ENCODE data around the gene LASP1.

The LASP1 gene

DNA sequence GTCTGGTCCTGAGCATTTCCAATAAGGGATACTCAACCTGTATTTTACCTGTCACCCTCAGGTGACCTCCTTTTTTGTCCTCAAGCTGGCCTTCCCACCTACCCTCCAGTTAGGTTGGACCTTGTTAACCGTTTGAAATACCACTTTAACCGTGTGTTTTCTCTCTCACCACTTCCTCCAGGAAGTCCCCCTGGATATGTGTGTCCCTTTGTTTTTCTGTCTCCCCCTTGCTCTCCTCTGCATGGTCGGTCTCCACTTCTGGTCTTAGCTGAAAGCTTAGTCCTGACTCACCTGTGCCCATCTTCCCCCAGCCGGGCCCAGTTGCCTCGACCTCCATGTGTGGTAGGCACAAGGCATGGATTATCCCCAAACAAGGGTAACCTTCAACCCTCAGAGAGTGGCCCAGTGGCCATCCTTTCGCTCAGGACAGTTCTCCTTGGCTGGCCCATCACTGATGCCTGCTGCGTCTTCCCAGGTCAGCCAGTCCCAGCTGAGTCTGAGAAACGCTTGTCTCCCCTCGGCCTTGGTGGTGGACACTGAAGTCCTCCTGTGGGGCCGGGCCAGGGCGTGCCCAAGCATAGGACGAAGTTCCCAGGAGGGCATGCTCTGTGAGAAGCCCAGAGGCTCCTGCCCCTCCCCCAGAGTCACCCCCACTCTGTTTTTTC is 20.0 kb downstream of the LASP1 start:
- DNase-seq = no peak

DNA sequence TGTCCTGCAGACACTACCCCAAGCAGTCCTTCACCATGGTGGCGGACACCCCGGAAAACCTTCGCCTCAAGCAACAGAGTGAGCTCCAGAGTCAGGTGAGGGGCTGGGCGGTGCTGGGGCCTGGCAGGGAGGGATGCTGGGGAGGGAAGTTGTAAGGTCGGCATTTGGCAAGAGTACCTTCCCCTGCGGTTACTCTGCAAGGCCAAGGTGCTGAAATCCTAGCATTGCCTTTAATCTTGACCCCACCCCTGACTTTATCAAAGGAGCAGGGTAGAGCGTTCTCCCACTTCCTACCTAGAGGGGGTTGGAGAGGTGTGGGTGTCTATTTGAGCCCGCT is 20.5 kb downstream of the LASP1 start:
- DNase-seq = no peak

DNA sequence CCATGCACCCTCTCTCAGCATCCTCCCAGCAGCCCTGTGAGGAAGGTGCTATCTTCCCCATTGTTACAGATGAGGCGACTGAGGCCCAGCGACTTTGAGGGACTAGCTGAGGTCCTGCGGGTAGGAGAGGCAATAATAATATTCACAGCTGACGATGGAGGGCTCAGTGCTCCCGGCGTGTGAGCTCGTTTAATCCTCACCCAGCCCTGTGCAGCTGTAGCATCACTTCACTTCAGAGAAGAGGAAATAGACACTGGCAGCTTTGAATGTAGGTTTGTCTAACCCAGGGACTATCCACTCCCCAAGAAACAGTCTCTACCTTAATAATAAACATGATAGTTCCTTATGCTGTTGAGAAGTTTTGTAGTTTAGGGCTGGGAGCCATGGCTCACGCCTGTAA is 21.6 kb downstream of the LASP1 start:
- DNase-seq = no peak

DNA sequence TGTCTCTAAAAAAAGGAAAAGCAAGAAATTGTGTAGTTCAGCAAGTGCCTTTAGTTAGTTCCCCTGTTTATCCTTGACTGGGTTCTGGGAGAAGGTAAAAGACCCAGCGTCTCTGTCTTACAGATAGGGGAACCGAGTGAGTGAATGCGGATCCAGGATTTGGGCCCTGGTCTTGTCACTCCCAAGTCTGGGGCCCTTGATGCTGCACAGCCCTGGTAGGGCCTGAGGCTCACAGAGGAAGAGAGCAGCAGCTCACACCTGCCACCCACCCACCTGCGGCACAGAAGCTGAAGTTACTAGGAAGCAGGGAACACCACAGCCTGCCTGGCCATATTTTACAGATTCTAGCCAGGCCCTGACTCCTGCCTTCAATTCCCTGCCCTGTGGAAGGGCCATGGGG is 22.2 kb downstream of the LASP1 start:
- DNase-seq = no peak

DNA sequence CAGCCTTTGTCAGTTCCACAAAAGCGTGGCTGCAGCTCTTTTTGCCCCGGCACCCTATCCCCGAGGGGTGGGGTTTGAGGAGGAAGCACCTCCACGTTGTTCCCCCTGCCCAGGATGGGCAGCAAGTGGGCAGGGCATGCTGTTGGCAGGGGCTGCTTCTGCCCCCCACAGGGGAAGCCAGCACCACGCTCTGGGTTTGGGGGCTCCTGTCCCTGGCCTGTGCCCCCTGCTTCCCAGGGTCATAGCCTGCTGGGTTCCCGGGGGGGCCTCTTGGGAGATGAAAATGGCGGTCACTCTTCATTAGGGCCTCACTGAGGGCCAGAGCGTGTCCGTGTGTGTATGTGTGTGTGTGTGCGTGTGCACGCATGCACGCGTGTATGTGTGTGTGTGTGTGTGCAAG is 22.8 kb downstream of the LASP1 start:
- no peak for DNase-seq

DNA sequence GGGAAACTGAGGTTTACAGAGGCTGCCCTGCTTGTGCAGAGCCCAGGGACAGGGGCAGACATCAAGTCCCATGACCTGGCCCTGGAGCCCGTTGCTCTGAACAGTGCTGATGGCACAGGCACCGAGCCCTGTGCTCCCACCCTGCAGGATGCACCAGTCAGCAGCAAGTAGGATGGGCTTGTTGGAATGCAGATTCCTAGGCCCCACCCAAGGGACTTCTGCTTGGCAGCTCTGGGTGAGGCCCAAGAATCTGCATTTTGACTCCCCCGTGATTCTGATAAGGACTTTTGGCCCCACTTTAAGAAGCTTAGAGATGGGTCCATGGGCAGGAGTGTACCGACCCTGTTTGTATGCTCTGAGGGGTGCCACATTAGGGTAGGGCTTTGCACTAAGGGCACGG is 23.3 kb downstream of the LASP1 start:
- DNase-seq = no peak

DNA sequence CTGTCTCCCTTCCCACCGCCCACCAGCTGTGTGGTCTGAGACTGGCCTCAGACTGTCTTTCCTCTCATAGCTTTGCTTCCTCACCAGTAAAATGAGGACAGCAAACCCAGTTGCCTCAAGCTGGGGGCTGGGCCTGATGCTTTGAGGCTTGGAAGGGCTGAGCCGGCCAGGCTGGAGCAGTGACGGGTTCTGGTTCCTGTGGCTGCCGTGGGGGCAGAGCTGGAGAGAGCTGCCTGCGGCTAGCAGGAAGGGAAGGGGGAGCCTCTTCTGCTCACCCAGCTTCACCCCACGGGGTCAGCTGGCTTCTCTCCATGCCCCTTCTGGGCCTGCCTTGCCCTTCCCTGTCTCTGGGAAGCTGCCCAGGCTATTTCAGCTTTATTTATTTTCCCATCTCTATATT is 23.7 kb downstream of the LASP1 start:
- no peak for DNase-seq

DNA sequence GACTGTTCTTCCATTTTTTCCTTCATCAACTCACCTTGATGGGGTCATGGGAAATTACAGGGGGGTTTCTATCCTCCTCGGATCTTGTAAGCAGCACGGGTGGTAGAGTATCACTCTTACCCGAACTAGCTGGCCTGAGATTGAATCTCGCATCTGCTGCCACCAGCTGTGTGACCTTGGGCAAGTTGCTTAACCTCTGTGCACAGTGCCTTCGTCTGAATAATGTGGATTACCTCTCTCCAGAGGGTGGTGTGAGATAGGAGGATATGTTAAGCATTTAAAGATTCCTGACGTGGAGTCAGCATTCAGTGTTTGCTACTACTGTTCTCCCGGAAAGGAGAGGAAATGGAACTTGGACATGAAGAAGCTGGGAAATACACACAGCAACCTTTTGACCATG is 24.4 kb downstream of the LASP1 start:
- no peak for DNase-seq

DNA sequence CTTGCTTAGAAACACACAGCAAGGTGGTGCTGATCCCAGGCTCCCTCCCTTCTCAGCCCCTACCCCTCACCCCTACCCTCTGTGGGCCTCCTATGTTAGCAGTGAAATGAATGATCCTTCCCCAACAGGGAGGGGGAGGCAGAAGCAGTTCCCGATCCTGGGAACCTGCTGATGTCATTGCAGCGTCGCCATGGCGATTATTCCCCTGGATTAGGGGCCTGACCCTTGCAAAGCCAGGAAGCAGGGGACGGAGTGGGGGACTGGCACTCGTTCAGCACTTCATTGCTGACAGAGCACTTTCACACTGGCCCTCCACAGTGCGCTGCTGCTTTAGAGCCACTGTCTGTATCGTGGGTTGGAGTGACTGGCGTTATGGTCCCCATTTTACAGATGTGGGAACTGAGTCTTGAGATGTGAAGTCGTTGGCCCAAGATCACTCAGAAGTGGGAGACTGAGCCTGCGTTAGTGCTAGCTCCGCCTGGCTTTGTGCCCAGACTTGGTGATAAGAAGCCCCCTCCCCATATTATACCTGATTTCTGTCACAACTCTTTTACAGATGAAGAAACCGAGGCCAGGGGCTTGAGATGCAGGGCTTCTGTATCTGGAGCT is 26.6 kb downstream of the LASP1 start:
- DNase-seq = no peak

DNA sequence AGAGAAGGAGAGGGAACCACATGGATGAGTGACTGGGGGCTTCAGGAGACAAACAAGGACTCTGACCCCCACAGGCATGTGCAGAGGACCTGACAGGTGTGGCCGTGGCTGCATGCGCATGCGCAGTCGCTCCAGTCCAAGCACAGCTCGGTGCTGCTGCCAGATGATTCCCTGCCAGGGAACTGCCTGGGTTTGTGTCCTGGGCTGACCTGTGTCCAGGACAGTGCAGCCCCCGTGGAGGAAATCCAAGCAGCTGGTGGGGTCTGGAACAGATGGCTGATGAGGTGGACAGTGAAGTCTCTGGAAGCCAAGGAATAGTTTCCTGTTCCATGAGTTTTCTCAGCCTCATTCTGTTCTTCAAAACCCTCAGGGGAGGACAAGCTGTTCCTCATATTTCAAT is 27.3 kb downstream of the LASP1 start:
- DNase-seq = no peak

DNA sequence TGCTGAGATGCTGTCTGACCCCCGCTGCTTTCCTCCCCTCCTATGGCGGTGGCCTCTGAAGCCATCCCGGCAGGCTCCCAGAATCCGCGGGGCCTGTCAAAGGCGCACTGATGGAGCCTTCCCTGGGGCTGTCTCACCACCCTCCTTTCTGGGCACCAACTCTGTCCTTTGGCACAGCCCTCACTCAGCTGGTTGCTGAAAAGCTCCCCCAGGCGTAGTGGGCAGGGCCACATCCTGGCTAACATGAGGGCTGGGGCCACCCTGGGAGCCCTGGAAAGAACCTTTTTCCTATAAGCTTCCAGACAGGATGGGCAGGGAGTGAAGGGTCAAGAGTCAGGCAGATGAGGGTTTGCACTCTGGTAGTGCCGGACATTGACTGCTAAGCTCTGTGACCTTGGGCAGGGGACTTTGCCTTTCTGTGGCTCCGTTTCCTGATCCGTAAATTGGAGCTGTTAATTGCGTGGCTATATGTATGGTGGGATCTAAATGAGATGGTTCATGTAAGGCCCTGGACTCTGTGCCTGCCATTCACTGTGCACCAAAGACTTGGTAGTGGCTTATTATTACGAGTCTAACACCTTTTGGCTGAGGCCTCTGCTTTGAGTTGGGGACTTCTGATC is 27.9 kb downstream of the LASP1 start:
- DNase-seq = no peak

DNA sequence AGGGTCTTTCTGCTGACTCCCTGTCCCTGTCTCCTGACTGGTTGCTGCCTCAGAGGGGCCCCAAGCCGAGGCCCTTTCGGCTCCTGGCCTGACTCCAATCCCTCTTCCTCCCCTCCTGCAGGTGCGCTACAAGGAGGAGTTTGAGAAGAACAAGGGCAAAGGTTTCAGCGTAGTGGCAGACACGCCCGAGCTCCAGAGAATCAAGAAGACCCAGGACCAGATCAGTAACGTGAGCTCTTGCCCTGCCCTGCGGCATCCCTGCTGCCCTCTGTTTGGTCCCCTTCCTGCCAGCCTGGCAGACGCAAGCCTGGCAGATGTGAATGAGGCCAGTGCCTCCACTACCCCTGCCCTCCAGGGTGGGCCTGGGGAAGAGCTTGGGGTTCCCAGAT is 28.4 kb downstream of the LASP1 start:
- no peak for DNase-seq

DNA sequence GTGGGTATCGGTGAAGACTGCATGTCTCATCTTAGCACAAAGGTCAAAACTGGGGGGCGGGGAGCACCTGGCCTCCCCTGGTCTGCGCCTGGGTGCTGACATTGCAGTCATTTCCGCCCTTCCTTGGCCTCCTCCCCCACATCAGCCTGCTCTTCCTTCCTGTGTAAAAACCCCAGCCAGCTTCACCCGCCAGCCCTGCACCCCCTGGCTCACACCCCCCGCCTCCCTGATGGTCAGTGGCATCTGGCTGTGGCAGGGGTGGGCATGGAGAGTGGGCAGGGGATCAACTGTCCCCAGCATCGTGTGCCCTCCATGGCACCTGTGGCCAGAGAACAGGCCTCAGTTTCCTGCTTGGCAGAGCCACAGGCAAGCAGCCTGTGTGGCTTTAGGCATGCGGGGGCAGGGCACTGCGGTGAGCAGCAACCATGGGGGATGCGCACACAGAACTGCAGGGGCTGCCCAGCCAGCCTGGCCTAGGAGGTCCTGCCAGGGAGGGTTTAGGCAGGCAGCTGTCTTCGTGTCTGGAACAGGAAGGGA is 29.0 kb downstream of the LASP1 start:
- DNase-seq = no peak

DNA sequence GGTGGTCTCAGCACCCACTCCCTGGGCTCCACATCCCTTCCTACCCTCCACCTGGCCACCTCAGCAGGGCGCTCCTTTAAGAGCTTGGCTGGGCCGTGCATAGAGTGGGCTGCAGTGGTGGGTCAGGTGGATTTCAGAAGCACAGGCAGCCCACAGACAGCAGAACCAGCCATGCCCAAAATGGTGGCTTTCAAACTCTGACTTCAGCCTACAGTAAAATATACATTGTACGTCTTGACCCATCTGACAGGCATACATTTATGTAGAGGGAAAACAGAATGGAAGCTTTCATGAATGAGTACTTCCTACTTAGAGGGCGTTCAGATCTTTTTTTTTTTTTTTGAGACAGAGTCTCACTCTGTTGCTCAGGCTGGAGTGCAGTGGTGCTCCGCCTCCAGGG is 29.6 kb downstream of the LASP1 start:
- no peak for DNase-seq

DNA sequence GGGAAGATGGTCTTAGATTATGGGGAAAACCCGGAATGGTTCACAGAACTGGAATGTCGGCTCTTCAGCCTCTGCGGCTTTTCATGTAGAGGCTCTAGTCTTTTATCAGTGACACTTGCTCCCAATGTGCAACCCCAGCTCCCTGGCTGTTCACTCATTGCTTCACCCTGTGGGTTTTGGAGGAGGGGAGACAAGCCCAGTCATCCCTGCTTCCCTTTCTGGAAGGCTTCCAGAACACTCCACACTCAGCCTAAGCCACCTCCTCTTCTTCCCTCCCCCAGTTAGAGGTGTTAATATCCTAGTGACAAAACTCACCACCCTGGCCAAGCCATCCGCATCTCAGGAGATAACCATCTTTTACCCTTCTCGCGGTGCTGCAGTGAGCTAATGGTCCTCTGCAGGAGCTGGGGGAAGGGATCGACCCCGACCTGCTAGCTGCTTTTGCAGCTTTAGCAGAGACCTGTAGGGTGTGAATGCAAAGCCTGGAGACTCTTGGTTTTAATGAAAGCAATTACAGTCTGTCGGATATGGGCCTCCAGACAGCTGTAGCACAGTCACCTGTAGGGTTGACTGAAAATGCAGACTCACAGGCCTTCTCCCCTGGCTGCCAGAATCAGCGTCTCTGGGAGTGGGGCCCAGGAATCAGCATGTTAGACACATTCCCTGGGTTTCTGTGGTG is 31.3 kb downstream of the LASP1 start:
- DNase-seq = no peak

DNA sequence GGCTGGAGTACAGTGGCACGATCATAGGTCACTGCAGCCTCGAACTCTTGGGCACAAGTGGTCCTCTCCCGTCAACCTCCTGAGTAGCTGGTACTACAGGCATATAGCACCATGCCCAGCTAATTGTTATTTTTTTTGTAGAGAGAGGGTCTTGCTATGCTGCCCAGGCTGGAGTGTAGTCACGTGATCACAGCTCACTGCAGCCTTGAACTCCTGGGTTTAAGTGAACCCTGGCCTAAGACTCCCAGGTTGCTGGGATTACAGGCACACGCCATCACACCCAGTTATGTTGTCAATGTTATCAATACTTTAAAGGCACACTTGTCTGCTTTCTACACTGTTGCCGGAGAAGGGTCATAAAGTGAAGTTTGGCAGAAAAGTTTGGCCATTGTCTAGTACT is 33.5 kb downstream of the LASP1 start:
- no peak for DNase-seq

DNA sequence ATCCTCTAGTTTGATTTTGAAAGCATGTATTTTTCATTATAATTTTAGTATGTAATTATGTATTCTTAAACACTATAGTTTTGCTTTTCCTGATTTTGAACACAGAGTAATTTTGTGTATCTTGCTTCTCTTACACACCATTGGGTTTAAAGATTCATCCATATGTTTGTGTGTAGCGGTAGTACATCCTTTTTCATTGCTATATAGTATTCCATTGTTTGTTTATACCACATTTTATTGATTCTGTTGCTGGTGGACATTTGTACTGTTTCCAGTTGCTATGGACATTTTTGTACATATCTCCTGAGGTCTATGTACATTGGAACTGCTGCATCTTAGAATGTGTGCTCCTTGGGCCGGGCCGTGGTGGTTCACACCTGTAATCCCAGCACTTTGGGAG is 35.0 kb downstream of the LASP1 start:
- DNase-seq = no peak

DNA sequence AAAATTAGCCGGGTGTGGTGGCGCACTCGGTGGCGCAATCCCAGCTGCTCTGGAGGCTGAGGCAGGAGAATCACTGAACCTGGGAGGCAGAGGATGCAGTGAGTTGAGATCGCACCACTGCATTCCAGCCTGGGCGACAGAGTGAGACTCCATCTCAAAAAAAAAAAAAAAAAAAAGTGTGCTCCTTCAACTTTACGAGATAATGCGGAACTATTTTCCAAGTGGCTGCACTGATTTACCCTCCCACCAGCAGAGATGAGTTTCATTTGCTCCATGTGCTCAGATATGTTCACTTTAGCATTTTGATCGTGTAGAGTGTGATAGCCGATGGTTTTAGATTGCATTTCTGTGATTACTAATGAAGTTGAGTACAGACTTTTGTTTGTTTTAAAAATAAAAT is 35.5 kb downstream of the LASP1 start:
- no peak for DNase-seq

DNA sequence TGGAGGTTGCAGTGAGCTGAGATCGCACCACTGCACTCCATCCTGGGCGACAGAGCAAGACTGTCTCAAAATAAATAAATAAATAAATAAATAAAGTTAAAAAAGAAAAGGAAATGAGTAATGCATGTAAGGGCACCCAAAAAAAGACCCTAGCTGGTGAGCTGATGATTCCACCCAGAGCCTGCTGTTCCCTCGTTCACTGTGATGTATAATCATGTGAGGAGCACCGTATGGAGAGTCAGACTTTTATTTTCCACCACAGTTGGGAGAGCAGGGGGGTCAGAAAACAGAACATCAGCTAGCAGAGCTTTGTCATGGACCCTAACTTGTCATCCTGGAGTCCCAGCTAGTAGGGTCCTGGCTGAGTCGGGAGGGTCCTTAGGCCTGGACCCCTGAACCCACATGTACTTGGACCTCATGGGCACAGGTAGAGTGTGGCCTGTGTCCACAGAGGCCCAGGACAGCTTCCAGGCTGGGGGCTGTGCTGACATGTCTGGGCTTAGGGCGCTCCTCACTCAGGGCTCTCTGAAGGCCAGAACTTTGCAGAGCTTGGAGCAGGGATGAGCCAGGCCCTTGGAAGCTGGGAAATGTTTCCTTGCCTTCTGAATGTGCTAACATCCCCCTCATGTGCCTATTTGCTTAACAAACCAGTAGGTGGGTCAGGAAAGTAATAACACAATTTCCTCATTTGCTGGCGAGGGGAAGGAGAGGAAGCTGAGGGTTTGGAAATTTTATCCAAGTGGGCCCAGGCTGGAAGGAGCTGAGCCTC is 36.8 kb downstream of the LASP1 start:
- DNase-seq = no peak

DNA sequence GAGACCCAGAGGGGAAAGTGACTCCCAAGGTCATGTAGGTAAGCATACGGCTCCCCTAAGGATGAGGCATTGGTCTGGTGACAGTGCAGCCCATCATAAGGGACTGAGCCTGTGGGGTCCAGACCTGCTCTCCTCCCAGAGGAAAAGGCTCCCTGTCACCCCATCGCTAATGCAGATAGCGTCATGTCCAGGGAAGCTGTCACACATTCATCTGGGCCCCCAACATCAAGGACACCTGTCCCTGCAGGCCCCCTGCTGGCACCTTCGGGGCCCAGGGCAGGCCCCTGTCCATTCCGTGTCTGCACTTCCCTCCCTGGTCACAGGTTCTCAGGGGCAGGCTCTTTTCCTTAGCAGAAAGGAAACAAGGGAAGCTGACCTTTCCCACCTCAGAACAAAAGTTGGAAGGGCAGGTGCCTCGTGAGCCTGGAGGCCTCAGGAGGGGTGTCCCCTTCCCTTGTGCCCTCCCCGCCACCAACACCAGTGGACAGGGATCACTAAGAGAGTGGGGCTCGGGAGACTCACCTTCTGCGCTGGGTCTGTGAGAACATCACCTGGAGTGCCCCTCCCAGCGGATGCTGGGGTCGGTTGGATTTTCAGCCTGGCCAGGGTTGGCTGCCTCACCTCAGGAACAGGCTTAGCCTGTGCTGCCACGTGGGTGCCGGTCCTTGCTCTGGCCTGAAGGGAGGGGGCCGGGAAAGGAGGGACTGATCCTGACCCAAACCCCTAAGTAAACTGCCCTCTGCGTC is 38.2 kb downstream of the LASP1 start:
- DNase-seq = no peak

DNA sequence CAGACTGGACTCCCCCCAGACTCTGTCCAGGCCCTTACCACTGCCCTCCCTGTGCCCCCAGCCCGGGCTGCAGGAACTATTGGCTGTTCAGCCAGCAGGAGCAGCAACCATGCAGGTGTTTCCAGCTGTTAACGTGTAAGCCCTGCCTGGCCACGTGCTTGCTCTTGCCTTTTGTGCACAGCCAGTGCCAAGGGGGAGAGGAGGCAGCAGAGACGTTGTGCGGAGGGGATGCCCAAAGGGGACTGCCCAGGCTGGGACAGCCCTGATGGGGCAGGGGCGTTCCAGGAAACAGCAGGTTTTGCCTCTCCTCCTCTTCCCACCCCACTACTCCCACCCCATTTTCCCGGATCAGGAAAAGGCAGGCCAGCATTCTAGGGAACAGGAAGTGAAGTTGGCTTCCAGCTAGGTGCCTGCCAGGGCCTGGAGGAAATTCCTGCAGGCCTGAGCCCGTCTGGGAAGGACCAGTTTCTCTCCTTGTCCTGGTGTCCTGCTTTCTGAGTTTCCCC is 38.9 kb downstream of the LASP1 start:
- no peak for DNase-seq

DNA sequence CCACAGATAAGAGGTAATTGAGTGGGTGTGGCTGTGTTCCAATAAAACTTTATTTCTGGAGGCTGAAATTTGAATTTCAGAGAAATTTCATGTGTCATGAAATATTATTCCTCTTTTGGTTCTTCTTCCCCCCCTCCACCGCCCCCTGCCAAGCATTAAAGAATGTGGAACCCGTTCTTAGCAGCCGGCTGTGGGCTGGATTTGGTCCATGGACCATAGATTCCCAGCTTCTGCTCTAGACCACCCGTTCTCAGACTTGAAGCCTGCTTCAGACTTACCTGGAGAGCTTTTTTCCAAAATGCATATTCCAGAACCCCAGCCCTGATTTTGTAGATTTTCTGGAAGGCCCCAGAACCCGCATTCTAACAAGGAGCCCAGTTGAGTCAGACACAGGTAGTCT is 40.5 kb downstream of the LASP1 start:
- DNase-seq = no peak

Data from NCI-H524 treated with DMSO at 0.1 percent for 48 hours (cell line).